C4-2B (cell line): ENCODE results near the gene PTPRM.

ENCODE experiments used
- H3K27ac ChIP-seq: fragments of 450-650 bp; 2 replicates; pipeline ENCODE4 v1.5.1; 2017
- ZFX ChIP-seq: fragments of 450-650 bp; IDR thresholded peaks from 2 replicates; pipeline ENCODE4 v1.6.1; 2017
- TF ChIP-seq, protein P1 (sequence below): fragments of 450-650 bp; conservative IDR thresholded peaks from 2 replicates; pipeline ENCODE4 v1.5.1; 2017; ENCODE audit warnings: mild to moderate bottlenecking

PTPRM gene

GRCh38 chr18:7746106-7746505 is 179.0 kb downstream of the PTPRM start:
- H3K27ac ChIP-seq = no peak overlapping the region

DNA sequence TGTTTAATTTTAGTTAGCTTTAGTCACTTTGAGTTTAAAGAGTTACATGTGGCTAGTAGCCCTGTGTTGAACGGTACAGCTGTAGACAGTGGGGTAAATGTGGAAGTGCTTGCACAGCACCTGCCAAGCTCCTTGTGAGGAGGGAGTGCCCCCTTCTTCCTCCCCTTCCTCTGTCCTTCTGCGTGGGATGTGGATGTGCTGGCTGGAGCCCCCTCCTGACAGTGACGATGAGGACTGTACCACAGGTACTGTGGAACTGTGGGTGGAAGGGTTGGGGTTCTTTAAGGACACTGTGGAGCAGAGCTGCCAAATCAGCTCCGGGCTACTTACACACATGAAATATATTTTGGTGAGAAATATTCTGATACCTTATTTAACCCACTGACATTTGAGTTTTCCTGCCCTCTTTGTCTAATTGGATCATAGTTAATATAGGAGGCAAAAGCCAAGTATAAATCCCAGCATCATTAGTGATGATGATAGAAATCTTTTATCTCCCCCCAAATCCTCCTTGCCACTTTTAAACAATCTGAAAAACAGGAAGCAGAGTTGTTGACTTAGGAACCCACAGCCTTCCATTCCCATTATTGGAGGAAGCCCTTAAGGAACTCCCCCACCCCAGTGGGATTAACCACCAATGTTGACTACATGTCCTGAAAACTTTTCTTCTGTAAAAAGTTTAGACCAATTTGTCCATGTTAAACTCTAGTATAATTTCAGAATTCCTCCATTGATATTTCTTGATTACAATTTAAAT is 181.3 kb downstream of the PTPRM start:
- H3K27ac ChIP-seq = no peak overlapping the region
- TF ChIP-seq, protein P1, sequence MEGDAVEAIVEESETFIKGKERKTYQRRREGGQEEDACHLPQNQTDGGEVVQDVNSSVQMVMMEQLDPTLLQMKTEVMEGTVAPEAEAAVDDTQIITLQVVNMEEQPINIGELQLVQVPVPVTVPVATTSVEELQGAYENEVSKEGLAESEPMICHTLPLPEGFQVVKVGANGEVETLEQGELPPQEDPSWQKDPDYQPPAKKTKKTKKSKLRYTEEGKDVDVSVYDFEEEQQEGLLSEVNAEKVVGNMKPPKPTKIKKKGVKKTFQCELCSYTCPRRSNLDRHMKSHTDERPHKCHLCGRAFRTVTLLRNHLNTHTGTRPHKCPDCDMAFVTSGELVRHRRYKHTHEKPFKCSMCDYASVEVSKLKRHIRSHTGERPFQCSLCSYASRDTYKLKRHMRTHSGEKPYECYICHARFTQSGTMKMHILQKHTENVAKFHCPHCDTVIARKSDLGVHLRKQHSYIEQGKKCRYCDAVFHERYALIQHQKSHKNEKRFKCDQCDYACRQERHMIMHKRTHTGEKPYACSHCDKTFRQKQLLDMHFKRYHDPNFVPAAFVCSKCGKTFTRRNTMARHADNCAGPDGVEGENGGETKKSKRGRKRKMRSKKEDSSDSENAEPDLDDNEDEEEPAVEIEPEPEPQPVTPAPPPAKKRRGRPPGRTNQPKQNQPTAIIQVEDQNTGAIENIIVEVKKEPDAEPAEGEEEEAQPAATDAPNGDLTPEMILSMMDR = no peak
- TF ChIP-seq ZFX = no peak

More at GRCh38 chr18:7746106-7746505, 179.0 kb downstream of the PTPRM start:
- TF ChIP-seq, protein P1 = no peak
- no peak for TF ChIP-seq ZFX

- no peak overlapping the region for H3K27ac ChIP-seq
- TF ChIP-seq, protein P1 = no peak
- no peak for TF ChIP-seq ZFX
Observed at GRCh38 chr18:7749008-7749405, 181.9 kb downstream of the PTPRM start.

DNA sequence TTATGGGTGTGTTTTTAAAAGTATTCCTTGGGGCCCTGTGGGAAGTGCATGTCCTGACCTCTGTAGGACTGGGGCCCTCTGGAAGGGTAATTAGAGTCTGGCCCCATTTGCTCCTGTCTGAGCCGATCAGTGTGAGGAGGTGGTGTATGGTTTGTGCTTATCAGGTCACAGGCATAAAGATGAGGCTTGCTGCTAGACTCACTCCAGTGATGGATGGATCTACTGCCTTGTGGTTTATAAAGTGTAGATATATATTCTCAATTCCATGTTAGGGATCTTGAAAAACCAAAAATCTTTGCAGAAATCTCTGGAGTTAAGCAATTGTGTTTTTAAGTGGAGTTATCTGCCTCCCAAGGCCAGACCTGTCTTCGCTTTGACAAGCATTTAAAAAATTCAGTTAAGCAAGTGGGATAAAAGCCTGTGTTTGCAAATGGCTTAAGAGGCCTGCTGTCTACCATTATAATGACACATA is 182.4 kb downstream of the PTPRM start:
- TF ChIP-seq ZFX = no peak
- TF ChIP-seq, protein P1 = no peak

DNA sequence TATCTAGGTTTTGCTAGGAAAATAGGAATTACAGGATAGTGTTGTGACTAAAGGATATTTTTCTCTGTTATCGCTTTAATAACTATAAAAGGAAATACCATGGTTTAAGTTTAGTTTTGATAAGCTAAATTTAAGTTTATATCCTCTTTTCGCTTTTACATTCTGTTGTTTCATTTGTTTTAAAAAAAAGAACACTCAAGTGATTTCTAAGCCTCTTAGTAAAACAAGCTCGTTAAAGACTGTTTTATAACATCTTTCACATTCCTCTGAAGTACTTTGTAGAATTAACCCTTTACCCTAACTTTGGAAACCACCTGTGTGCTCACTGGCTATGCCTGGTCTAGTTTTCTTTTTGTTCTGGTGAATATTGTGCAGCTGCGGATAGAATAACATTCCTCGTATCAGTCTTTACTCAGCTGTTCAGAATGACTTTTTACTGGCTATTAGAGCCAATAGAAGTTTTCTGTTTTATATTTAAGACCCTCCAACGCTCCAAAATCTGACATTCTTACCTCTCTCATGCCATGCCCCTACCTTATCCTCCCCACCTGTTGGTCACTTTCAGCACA is 183.1 kb downstream of the PTPRM start:
- TF ChIP-seq ZFX = no peak
- TF ChIP-seq, protein P1 = no peak
- no peak overlapping the region for H3K27ac ChIP-seq

More for the DNA sequence above, 182.4 kb downstream of the PTPRM start:
- no peak overlapping the region for H3K27ac ChIP-seq

DNA sequence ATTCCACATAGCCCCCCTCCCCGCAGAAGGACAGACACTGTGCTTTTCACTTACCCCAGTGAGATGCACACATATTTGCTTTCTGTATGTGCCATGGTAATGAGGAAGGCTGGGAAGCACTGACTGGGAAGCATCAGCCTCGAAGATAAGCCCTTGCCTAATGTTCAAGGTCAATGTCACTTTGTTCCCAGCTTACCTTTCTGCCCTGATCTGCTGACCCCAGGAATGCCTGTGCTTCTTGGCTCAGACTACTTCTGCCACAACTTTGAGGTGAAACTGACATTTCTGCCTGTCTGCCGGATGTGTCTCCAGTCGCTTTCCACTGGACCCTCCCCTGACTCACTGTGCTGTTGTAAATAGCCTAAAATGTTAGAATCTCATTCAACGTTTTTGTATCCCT is 183.8 kb downstream of the PTPRM start:
- H3K27ac ChIP-seq = no peak overlapping the region
- TF ChIP-seq ZFX = no peak
- TF ChIP-seq, protein P1 = no peak

DNA sequence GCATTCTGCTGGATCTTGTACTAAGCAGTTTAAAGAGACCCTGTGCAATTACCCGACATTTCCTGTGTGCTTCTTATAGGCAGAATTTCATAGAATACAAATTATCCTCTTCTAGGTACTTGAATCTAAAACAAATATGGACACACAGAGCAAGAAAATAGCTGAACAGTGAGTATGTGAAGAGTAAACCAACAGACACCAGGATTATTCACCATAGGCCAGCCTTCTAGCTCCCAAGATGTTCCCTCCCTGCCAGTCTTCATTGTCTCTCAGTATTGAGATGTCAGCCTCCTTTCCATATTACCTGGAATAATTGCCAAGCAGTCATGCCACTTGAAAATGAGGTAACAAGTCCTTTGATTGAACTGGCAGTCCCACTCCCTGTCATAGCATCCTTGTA is 187.1 kb downstream of the PTPRM start:
- TF ChIP-seq, protein P1 = no peak
- TF ChIP-seq ZFX = no peak
- peak overlapping the region; percentile 78 for H3K27ac ChIP-seq
